PC-9 (cell line): Measurements from ENCODE around the gene P3H4.

ENCODE experiments used
- EZH2 ChIP-seq: fragments of 200-600 bp; sonication (generic); IDR thresholded peaks from 2 replicates; pipeline ENCODE4 v1.8.0; 2017; ENCODE audit warnings: antibody characterized with exemption, low read depth
- TF ChIP-seq, protein P1 (sequence below): fragments of 200-600 bp; sonication (generic); conservative IDR thresholded peaks from 2 replicates; pipeline ENCODE4 v1.6.1; 2017; ENCODE audit warnings: mixed run types, antibody characterized with exemption, mild to moderate bottlenecking, moderate library complexity

DNA sequence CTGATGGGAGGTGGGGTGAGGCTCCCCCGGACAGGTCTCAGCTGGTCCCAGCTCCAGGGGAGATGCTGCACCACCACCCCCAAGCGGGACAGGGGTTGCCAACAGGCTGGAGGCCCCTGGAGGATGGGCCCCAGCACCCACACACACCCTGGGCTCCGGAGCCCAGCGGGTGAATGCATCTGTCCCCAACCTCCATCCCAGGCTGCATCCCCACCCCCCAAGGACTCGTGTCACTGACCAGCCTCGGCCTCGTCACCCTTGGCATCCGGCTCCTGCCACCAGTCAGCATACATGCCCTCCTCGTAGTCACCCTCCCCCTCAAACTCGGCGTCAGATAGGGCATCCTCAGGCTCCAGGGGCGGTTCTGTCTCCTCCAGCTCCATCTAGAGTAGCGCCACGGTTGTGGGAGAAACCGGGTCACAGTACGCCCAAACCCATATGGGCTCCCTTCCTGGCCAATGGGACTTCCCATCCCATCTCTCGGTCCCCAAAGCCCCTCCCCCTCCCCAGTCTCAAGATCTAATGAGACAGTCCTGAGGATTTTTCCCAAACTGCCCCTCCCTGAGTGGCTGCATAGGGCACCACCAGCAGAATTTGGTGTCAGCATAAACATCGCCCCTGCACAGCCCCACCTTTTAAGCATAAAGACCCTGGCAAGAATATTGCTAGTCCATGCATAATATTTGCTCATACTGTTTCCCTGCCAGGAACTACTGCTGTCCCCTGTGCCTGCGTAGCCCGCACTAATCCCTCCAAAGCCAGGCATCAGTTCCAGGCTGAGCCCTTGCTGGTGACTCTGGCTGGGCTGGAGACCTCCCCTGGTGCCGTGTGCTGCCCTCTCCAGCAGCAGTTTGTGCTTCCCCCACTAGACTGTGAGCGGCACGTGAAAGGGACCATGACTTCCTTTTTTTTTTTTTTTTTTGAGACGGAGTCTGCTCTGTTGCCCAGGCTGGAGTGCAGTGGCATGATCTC, 8.4 kb downstream of the P3H4 start:
- TF ChIP-seq, protein P1, sequence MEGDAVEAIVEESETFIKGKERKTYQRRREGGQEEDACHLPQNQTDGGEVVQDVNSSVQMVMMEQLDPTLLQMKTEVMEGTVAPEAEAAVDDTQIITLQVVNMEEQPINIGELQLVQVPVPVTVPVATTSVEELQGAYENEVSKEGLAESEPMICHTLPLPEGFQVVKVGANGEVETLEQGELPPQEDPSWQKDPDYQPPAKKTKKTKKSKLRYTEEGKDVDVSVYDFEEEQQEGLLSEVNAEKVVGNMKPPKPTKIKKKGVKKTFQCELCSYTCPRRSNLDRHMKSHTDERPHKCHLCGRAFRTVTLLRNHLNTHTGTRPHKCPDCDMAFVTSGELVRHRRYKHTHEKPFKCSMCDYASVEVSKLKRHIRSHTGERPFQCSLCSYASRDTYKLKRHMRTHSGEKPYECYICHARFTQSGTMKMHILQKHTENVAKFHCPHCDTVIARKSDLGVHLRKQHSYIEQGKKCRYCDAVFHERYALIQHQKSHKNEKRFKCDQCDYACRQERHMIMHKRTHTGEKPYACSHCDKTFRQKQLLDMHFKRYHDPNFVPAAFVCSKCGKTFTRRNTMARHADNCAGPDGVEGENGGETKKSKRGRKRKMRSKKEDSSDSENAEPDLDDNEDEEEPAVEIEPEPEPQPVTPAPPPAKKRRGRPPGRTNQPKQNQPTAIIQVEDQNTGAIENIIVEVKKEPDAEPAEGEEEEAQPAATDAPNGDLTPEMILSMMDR: no peak
- TF ChIP-seq EZH2: no peak
